ENCODE results near the gene PCNX2.

The PCNX2 gene

GRCh38 chr1:232987046-232987773 is 308.3 kb downstream of the PCNX2 start:
- no peak for DNase-seq (ENCODE audit: low read depth in 1 of 2, low spot score in 1 of 2)

- DNase-seq (ENCODE audit: low read depth in 1 of 2, low spot score in 1 of 2) = no peak
These were observed 309.0 kb downstream of the PCNX2 start for GRCh38 chr1:232986527-232986922.

DNA sequence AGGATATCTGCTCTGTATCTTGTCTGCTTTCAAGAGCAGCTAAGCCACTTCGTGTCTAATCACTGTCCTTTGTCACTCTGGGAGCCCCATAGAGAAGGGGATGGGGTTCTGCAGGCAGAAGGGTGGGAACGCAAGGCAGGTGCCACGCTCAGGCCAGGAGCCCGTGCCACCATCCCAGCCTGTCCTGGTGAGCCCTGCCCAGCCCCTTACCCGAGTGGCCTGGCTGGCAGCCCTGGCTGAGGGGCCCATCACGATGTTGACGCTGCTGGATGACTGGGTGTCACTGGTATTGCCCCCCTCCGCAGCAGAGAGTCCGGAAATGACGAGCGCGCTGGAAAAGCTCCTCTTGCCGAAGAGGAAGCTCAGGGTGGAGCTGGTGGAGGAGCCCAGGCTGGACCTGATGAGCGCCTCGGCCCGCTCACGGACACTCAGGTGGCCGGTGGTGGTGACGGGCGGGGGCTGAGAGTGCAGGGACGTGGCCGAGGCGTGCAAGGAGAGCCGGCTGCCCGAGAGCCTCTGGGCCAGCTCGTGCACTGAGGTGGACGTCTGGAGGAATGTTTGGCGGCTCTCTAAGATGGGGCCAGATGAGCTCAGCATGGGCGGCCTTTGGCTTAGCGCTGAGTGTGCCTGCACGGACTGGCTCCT is 309.5 kb downstream of the PCNX2 start:
- DNase-seq (ENCODE audit: low read depth in 1 of 2, low spot score in 1 of 2) = no peak

DNA sequence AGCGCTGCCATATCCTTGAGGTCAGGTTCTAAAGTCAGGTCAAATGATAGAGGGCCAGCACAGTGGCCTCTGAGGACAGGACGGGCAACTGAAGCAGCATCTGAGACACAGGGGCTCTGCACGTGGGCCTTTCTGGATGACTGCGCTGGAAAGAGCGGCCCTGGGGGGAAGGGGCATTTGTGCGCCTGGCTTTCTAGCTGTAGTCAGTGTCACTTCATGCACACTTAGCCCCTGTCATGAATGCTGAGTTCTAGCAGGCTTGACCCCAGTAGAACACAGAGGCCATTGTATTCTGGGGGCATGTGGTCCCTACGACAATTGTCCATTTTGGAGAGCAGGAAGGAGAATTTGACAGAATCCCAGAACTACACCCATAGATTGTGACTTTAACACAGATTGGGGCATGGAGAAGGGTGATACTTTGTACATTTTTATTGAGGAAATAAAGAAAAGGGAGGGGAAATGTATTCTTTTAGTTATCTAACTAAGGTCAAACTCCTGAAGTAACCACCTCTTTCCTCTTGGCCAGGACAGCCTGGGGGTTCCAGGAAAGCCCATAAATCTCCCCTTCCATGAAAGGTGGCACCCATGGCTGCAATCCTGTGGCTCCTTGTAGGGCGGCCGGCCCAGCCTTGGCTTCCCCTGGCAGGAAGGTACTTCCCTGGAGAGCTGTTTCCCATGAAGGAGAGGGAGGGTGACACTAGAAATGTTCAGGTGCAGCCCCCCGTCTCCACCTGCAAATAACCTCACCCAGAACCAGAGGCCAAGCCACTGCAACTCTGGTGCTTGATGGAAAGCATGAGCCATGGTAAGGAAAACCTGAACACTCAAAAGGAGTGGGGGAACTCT is 310.7 kb downstream of the PCNX2 start:
- DNase-seq (ENCODE audit: low read depth in 1 of 2, low spot score in 1 of 2) = no peak

GRCh38 chr1:232983817-232984567 is 311.5 kb downstream of the PCNX2 start:
- DNase-seq (ENCODE audit: low read depth in 1 of 2, low spot score in 1 of 2) = no peak

- DNase-seq (ENCODE audit: low read depth in 1 of 2, low spot score in 1 of 2) = no peak
These were observed 312.1 kb downstream of the PCNX2 start for GRCh38 chr1:232983375-232983774.

DNA sequence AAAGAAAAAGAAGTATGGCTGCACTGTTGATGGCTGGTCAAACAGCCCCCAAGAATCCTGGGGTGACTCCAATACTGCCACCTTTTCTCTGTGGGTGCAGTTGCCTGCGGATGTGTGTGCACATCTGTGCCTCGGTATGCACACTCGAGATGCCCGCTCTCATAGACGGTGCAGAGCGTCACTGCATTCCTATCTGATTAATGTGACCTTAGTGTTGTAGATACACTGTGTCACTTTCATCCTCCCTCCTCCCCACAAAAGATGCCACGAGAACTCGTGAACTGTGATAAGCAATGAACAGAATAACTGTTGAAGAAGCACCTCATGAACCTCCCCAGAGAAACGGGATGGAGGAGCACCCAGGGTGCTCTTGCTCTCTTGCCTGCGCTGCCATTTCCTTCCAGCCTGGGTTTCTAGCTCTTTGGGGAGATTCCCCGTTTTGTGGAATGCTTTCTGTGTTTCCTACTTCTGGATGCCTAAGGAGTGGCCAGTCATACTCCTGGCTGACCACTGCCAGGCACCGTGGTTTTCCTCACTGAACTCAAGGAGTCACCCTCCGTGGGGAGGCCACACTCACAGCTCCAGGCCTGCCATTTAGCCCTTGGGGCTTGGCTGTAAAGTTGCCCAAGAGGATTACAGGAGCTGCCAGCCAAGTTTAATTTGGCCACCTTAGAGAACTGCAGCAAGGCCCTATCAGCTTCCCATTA is 313.1 kb downstream of the PCNX2 start:
- DNase-seq (ENCODE audit: low read depth in 1 of 2, low spot score in 1 of 2) = no peak

DNA sequence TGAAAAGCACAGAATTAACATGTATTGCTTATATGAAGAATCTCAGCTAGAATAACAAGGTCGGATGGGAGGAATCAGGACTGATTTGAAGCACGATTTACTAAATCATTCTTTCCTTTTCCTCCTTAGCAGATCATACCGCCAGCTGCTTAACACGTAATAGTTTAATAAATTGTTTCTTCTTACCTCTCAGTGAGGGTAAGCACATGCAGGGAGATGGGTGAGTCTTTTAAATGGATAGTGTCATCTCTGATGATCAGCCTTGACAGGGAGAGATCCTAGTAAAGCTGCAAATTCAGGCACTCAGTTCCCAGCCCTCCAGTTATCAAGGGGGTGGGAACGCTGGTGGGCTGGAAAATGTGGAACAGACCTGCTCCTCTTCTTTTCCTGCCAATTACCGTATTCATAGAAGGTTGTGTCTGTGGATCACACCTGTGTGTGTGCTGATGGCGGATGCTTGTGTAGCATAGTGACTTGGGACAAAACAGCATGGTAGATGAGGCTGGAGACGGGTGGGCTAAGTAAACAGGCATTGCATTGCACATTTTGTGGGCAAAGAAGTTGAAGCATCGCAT is 314.5 kb downstream of the PCNX2 start:
- no peak for DNase-seq (ENCODE audit: low read depth in 1 of 2, low spot score in 1 of 2)

GRCh38 chr1:232980355-232980978 is 315.1 kb downstream of the PCNX2 start:
- DNase-seq (ENCODE audit: low read depth in 1 of 2, low spot score in 1 of 2) = no peak

DNA sequence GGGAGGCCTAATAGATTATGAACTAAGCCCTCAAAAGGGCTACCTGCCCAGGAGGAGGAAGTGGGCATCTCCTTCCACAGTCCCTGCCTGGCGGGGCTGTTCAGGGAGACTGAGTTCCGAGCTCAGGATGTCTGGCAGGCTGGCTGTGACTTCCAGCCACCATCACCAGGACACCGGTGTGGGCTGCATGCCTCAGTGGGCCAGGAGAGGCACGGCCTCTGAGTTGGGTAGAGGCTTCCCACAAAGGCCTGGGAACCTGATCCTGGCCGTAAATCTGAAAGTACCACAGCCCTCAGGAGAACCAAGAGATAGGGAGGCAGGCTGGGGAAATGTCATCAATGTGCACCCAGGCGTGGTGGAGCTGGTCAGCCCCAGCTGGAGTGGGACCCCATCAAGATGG is 316.0 kb downstream of the PCNX2 start:
- no peak for DNase-seq (ENCODE audit: low read depth in 1 of 2, low spot score in 1 of 2)

DNA sequence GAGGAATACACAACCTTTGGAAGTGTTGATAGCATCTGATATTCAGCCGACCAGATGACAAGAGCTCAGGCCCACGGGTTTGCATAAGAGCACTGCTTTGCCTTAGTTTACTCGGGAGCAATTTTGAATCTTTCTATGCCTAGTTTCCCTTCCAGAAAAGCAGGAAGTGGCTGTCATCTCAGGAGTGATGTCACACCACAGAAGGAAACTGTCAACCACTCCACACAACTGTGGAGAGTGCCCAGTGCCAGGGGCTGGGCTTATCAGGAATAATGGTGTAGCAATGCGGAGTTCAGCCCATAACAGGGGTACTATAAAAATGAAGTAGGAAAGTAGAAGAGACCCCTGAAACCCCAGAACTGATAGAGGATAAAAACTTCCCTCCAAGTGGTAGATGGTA is 316.7 kb downstream of the PCNX2 start:
- DNase-seq (ENCODE audit: low read depth in 1 of 2, low spot score in 1 of 2) = no peak

GRCh38 chr1:232978091-232978634 is 317.4 kb downstream of the PCNX2 start:
- no peak for DNase-seq (ENCODE audit: low read depth in 1 of 2, low spot score in 1 of 2)

DNA sequence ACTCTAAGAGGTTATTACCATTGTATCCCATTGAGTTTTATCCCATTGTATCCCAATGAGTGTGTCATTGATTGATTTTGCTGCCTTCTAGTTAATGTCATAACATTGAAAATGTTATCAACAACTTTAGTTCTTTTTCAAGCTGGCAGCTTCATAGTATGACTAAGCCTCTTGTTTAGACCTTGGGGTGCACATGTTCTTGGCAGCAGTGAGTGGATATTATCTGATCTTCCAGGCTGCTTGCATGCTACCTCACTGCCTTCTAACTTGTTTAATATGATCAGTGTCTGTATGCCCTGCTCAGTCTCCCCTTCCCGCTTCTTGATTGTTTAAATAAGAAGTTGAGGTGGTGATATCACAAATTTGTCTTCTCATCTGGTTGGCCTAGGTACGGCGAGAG is 320.6 kb downstream of the PCNX2 start:
- DNase-seq (ENCODE audit: low read depth in 1 of 2, low spot score in 1 of 2) = no peak

- DNase-seq (ENCODE audit: low read depth in 1 of 2, low spot score in 1 of 2) = no peak
These were observed 321.6 kb downstream of the PCNX2 start for GRCh38 chr1:232973652-232974611.

- no peak for DNase-seq (ENCODE audit: low read depth in 1 of 2, low spot score in 1 of 2)
These were observed 325.0 kb downstream of the PCNX2 start for GRCh38 chr1:232970508-232970907.

DNA sequence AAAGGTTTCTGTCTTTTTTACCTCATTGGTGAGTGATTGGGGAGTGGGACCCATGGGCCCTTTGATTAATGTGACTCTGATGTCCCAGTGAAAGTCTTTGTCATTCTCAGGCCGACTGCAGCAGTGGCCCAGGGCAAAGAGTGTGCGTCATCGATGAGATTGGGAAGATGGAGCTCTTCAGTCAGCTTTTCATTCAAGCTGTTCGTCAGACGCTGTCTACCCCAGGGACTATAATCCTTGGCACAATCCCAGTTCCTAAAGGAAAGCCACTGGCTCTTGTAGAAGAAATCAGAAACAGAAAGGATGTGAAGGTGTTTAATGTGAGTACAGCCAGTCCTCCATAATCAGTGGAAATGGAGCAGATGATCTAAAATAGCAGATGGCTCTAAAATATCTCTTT is 325.7 kb downstream of the PCNX2 start:
- DNase-seq (ENCODE audit: low read depth in 1 of 2, low spot score in 1 of 2) = no peak

- DNase-seq (ENCODE audit: low read depth in 1 of 2, low spot score in 1 of 2) = no peak
These were observed 326.6 kb downstream of the PCNX2 start for GRCh38 chr1:232968965-232969364.

DNA sequence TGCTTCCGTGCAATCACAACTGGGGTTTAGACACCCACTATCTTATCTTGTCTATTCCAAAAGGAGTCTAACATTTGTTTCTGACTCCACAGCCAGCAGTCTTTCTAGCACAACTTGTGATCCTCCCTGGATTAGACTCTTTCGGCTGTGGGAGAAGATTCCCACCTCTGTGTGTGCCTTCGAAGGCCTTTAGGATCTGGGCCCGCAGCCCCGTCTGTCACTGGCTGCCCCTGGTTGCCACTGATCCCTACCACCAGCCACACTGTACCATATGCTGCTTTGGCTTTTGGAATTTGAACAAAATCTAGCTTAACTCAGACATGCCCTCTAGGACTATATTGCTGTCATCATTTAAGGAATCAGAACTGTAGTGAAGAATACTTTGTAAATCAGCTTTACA is 327.1 kb downstream of the PCNX2 start:
- DNase-seq (ENCODE audit: low read depth in 1 of 2, low spot score in 1 of 2) = no peak
